ENCODE results near the gene BCOR.

Gene BCOR

DNA sequence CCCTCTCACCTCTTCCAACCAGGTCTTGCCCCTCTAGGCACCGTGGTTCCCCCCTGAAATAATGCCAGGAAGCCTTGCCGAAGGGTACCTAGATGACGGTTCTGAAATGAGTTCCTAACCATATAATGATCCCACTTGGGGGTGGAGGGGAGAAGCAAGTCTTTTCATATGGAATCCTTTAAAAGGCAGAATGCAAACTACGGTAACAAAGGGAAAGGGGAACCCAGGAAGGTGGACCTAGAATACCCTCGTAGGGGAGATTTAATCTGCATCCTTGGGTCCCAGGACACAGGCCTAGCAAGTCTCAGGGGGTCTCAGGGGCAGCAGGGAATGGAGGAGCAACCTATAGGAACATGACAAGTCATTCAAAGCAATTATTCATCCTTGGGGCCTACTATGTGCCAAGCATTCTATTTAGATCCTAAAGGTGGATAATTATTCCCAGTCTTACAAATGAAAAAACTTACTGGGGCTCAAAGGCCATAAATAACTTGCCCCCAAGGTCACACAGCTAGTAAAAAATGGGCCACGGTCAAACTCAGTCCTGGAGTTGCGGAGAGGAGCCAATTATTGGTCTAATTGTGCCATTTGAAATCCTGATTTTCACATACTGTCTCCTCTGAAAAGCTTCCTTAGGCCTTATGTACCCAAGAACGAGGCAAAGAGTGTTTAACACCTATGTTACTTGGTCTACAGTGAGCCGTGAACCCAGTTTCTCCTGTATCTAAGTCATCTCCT lies 8.8 kb downstream of the BCOR start:
- Histone ChIP-seq H3K27ac (no peak overlapping the region), H3K4me3 (no peak overlapping the region)

GRCh38 chrX:40088299-40088625 lies 9.5 kb downstream of the BCOR start:
- Histone ChIP-seq H3K4me3 (no peak overlapping the region), H3K27ac (no peak overlapping the region)

DNA sequence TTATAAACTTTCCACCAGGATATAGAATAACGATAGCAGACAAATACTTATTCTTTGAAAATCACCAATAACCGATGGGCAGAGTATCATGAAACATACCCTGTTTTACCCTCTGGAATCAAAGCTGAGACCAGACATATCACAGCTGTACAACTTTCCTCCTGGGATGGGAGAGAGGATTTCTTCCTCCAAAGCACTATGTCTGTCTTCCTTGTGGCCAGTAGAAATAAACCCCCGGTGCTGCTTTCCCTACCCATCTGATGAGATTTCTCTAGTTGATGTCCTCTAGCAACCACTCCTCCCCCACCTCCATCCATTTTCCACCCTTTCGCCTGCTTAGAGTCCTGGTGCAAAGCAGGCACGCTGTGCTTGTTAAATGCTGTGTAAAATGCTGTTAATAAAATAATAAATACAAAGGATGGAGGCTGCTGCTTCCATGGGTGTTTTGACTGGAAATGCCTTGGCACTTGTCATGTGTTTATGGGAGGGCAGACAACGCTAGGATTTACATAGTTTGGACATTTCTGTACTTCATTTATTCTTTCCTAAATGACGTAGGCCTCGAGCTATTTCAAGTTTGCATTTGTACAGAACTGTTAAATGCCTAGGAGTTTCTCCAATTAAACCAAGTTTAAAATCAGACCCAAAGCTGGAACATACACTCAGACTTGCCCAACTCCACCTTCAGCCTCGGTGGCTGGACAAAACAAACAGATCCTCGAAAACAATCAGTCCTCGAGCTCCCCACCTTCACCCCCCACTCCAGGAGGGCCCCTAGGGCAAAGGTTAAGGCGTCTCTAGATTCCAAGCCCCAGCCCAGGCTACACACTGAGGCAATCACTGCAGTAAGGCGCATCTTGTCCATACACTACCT lies 10.1 kb downstream of the BCOR start:
- no peak overlapping the region for H3K27ac ChIP-seq

DNA sequence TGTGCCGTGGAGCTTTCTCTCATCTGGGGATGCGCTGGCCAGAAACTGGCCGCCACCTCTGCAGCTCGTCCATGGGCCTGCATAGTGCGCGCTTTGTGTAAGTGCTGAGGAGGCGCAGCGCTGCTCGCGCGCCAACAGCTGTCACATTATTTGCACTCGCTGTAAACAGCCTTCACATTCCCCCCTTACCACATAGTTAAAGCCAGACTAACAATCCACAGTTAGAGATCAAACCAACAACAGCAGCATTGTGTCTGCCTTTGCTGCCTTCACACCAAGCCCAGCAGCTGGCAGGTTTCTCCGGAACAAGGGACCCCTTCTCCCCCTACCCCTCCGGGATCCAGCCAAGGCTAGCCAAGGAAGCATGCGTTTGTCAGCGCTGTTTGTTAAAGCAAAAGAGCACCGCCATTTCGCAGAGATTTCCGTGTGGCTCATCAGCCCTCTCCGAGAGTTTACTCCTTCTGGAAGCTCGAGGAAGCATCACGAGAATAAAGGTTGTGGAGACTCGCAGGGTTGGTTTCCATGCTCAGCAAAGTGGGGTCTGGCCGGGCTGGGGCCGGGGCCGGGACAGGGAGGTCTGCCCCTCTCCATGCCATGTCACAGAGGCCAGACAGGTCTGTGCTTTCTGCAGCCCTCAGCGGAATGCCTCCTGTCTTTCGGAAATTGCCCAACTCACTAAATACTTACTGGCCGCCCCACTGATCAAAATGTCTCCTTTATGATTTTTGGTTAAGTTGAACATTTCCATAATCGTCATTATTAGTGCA lies 11.0 kb downstream of the BCOR start:
- Histone ChIP-seq H3K27ac (no peak overlapping the region), H3K4me3 (no peak overlapping the region)

More for the DNA sequence above, 10.1 kb downstream of the BCOR start:
- no peak overlapping the region for H3K4me3 ChIP-seq

DNA sequence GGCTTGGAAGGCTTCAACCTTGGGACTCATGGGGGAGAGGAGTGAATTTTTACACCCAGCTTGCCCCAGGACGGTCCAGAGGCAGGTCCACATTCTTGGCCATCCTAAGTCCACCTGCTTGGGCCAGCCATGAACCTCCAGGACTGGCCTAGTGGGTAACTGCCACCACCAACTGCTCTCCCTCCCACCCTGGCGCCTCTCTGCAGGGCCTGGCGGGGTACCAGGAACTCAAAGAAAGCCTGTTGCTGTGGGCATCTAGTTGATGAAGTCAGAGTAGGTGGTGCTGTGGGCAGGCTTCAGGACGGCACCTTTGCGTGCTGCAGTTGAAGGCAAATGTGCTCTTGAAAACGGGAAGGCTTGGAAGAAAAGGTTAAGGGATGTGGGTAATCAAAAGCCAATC lies 12.0 kb downstream of the BCOR start:
- Histone ChIP-seq H3K27ac (peak overlapping the region in 1 of 21 experiments; percentile 24), H3K4me3 (no peak overlapping the region)

DNA sequence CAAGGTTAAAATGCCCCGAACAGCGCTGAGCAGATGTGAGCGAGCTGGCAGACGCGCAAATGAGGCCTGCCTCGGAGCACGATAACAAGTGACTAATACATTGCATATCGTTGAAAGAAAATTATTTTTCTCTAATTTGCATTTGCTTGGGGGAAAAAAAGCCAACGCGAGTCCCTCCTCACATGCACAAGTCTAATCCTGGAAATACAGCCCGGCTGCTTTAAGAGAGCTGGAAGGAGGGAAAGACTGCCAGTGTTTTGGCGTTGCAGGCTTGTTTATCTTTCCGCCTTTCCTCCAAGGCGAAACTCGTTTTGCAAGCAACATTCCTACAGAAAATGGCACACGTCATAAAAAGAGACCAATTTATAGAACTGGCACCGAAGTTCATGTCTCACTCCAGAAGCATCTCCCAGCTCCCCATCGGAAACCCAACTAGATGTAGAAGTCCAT lies 12.6 kb downstream of the BCOR start:
- Histone ChIP-seq H3K4me3 (no peak overlapping the region), H3K27ac (no peak overlapping the region)

DNA sequence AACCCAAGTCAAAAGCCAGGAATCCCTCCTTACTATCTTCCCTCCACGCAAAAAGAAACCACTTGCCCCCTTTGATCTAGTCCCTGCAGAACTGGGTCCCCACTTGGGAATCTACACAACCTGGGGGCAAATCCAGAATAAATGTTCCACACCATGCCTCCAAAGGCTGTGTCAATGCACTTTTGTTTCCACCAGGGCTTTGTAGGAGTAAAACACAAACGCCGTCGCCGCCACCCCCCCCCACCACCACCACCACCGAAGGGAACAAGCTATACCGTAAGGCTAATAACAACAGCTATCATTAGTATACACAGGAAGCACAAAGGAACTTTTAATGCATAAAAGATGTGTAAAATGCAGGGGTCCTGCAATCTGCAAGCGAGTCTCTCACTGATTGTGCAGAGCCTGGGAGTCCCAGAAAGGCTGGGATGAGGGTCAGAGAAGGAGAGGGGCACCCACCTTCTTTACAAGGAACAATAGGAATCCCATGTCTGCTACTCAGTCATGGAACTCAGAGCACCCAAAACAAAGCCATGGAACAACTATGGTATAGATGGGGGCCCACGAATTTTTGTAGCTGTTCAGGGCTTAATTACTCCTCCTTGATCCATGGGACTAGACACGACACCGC lies 13.2 kb downstream of the BCOR start:
- no peak overlapping the region for H3K4me3 ChIP-seq
- no peak overlapping the region for H3K27ac ChIP-seq

- peak overlapping the region in 6 of 7 experiments; percentile 14 to 39 (median 21) for H3K4me3 ChIP-seq
- H3K27ac ChIP-seq, result peak overlapping the region in 2 of 21 experiments; percentile 16 to 67
These were observed 13.8 kb downstream of the BCOR start for GRCh38 chrX:40083979-40084359.

DNA sequence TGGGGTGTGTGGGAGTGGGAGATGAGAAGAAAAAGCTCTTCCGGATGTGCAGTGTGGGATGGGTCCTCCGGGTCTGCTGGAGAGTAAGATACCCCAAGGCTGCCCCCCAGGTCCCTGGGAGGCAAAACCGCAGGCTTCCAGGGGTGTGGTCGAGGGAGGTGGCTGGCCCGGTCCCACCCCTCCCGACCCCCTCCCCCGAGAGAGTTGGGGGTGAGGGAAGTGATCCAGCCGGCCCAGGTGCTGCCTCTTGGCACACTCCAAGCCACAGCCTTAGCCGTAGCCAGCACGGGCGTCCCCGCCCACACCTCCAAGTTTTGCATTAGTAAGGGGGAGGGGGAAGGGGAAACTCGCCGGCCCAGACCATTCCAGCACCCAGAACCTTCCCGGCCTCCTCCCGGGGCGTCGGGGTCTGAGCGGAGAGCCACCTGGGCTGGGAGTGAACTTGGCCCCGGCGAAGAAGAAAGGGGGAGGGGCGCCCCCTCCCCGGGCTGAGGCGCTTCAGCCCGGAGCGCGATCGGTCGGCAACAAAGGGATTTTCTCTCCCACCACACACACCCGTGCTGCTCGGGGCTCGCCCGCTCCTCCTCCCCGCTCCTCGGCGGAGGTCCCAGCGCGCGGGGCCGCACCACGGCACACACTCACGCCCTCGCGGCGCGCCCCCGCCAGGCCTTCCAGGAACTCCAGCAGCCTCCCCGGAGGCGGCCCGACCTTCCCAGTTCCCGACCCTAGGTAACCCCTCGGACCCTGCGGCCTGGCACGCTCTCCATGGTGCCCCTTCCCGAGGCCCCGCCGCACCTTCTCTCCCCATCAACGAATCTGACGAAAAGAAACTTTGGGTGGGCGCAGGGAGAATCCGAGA lies 14.4 kb downstream of the BCOR start:
- H3K4me3 ChIP-seq, result peak overlapping the region in 6 of 7 experiments; percentile 14 to 39 (median 21)
- peak overlapping the region in 6 of 21 experiments; percentile 3 to 67 (median 36) for H3K27ac ChIP-seq

DNA sequence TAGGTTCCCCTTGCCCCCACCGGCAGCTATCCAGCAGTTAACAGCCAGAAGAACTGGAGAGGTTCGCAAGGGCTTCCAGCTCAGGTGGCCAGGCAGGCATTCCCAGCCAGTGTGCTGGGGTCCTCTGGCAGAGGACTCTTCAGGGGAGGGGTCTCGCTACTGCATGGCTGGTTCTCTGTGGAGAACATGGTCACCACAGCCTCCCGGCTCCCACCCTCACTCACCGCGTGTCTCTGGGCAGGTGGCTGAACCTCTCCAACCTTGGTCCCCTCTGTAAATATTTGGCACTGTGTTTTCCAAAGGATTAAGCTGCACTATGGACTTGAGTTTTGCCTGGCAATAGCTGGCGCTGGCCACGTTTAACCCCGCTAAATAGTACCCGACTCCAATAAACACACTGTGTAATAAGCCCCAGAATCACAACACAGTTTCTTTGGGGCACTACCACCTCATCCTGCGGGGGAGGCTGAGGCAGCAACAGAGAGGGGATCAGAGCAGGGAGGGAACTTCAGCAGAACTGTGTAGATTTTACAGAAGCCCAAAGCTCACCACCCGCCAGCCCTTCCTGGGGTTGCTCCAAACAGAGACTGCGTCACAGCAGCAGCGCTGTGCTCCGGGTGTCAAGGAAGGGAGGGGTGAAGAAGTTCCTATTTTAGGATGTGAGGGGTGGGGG lies 15.2 kb downstream of the BCOR start:
- H3K27ac ChIP-seq, result no peak overlapping the region

DNA sequence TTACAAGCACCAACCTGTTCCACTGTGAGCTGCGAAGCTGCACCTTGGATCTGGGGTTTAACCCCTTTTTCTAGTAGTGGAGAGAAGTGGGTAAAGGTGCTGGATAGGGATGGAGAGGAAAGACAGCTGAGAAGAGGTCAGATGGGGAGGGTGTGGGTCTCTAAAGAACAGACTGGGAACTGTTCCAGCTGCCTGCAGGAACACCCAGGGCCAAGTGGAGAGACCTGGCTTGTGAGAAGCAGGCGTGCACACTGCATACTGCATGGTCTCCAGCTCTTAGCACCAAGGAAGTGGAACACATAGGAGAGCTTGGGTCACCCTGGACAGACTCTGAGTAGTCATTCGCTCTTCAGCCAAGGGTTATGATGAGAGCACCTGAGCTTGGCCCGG lies 16.1 kb downstream of the BCOR start:
- Histone ChIP-seq H3K27ac (no peak overlapping the region), H3K4me3 (no peak overlapping the region)

More for the DNA sequence above, 15.2 kb downstream of the BCOR start:
- H3K4me3 ChIP-seq, result peak overlapping the region in 1 of 7 experiments; percentile 39

GRCh38 chrX:40080894-40081678 lies 16.7 kb downstream of the BCOR start:
- no peak overlapping the region for H3K4me3 ChIP-seq
- H3K27ac ChIP-seq, result no peak overlapping the region

- no peak overlapping the region for H3K27ac ChIP-seq
- no peak overlapping the region for H3K4me3 ChIP-seq
These were observed 18.2 kb downstream of the BCOR start for GRCh38 chrX:40079572-40079971.

DNA sequence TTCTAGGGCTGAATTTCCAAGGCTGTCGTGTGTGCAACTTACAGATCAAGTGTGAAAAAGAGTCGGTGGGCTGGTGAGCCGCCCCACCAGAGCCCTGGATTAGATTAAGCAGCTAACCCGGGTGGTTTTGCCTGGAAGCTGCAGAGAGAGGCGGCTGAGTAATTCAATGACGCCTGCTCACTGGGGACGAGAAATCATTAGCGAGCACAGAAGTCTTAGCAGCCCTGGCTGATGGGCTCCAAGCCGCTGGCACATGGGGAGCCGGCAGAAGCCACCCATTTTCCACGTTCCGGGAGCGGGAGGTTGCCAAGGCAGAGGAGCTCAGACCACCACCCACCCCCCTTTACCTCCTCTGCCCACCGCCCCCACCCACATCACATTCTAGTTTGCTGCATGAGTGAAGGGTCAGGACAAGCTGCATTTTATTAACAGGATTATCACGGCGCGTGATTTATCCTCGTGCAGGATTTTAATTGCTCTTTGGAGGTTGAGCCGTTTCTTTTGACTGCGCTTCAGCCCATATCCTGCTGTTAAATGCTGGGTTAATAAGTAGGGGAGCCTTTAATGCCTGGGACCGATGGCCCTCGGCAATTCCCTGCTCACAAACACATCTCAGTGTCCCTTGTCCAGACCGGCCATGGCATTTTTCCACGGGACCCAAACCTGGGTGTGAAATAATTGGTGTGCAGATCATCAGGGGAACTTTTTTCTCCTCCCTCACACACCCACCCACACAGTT lies 19.1 kb downstream of the BCOR start:
- Histone ChIP-seq H3K27ac (no peak overlapping the region), H3K4me3 (no peak overlapping the region)

GRCh38 chrX:40077906-40078305 lies 19.9 kb downstream of the BCOR start:
- H3K27ac ChIP-seq, result no peak overlapping the region
- no peak overlapping the region for H3K4me3 ChIP-seq

GRCh38 chrX:40076750-40077575 lies 20.8 kb downstream of the BCOR start:
- no peak overlapping the region for H3K4me3 ChIP-seq
- no peak overlapping the region for H3K27ac ChIP-seq
